HG02852 (cell line): ENCODE measurements around the gene ARMC3.
"Not testable (repeated sequence)": the region's sequence is repeated elsewhere in the genome, so short reads cannot be mapped to it uniquely, and the experiment has no call there.

Experiments
- ATAC-seq: cut with Tn5 transposase; IDR thresholded peaks from one replicate; pipeline ENCODE4 v1.9.1; 2021; ENCODE audit warnings: mild to moderate bottlenecking, moderate library complexity; ENCODE audit not compliant: unreplicated experiment

The ARMC3 gene

GRCh38 chr10:23046027-23046426, 118.2 kb downstream of the ARMC3 start:
- no peak for ATAC-seq

GRCh38 chr10:23047201-23048050, 119.6 kb downstream of the ARMC3 start:
- no peak for ATAC-seq

- ATAC-seq: no peak
Measured at GRCh38 chr10:23048191-23048590, 120.3 kb downstream of the ARMC3 start.

GRCh38 chr10:23051278-23051677, 123.4 kb downstream of the ARMC3 start:
- no peak for ATAC-seq

GRCh38 chr10:23051855-23052331, 124.0 kb downstream of the ARMC3 start:
- no peak for ATAC-seq

- ATAC-seq: no peak
Measured at GRCh38 chr10:23053036-23053435, 125.2 kb downstream of the ARMC3 start.

GRCh38 chr10:23055424-23056185, 127.8 kb downstream of the ARMC3 start:
- ATAC-seq: no peak

- ATAC-seq: no peak
Measured at GRCh38 chr10:23056186-23056579, 128.3 kb downstream of the ARMC3 start.

GRCh38 chr10:23058366-23058765, 130.5 kb downstream of the ARMC3 start:
- ATAC-seq: no peak

GRCh38 chr10:23060918-23061317, 133.1 kb downstream of the ARMC3 start:
- no peak for ATAC-seq

- no peak for ATAC-seq
Measured at GRCh38 chr10:23063045-23063972, 135.5 kb downstream of the ARMC3 start.

- no peak for ATAC-seq
Measured at GRCh38 chr10:23063973-23064812, 136.3 kb downstream of the ARMC3 start.

- not testable (repeated sequence) for ATAC-seq
Measured at GRCh38 chr10:23064813-23065114, 136.9 kb downstream of the ARMC3 start.

- no peak for ATAC-seq
Measured at GRCh38 chr10:23065181-23065948, 137.5 kb downstream of the ARMC3 start.

- no peak for ATAC-seq
Measured at GRCh38 chr10:23067337-23067736, 139.5 kb downstream of the ARMC3 start.

GRCh38 chr10:23067939-23068775, 140.3 kb downstream of the ARMC3 start:
- ATAC-seq: peak; percentile 43

- no peak for ATAC-seq
Measured at GRCh38 chr10:23069019-23069815, 141.4 kb downstream of the ARMC3 start.
